HTR-8/SVneo (cell line): ENCODE measurements around the gene STOML1.
"Not testable (repeated sequence)": the region's sequence is repeated elsewhere in the genome, so short reads cannot be mapped to it uniquely, and the experiment has no call there.

Source experiments
- DNase-seq: peaks from one replicate; pipeline ENCODE4 v3.0.0; 2011; ENCODE audit warnings: low spot score, mixed read lengths; ENCODE audit not compliant: insufficient read length
- FAIRE-seq: peaks from 2 replicates; lab custom pipeline; 2011; peaks lifted over from hg19 to GRCh38; lab: Jason Lieb, UNC

STOML1 gene

GRCh38 chr15:73989001-73989798, 2.9 kb downstream of the STOML1 start:
- DNase-seq (no peak), FAIRE-seq (no peak)

GRCh38 chr15:73988445-73988969, 3.6 kb downstream of the STOML1 start:
- FAIRE-seq = no peak
- no peak for DNase-seq

DNA sequence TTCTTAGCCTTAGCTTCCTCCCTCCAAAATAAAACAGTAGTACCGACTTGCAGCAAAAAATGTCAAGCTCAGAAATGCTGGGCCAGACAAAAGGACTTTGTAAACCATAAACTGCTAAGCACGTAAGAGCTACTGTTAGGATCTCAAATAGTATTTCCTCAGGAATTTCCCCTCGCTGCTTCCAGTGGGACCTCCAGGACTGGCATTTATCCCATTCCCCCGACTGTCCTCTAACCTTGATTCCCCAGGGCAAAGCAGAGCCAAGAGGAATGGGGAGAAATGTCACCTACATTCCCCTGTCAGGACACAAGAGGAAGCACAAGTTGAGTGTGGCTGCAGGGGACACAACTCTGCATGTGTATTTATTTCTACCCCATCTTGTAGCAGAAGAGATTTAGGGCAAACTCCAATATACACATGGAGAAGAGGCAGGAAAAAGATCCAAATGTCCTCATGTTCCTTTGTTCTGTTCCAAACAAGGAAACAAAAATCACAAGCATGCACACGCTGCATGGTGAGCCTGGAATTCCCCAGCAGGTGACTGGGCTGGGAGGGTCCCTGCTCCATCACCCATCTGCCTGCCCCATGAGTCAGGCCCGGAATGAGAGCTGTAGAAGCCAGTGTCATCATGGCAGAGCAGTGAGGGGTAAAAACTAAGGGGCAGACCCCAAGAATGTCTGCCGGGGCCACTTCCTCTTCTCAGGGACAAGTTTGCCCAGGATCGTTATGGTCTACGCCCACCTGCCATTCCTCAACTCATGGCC, 4.2 kb downstream of the STOML1 start:
- DNase-seq (no peak), FAIRE-seq (no peak)

- FAIRE-seq = no peak
- no peak for DNase-seq
Measured at GRCh38 chr15:73987250-73987649, 4.8 kb downstream of the STOML1 start.

DNA sequence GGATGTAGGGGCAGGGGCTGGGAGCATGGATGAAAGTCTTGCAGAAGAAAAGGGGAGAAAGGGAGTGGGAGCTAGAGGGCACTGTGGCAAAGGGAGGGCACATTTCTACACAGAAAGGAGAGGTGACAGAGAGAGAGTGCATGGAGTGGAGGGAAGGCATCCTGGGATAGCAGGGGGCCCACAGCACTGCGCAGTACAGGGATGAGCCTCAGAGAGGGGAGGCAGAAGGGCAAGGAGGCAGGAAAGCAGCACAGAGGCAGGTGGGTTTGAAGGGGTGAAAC, 5.4 kb downstream of the STOML1 start:
- FAIRE-seq = no peak

GRCh38 chr15:73986055-73986775, 5.9 kb downstream of the STOML1 start:
- no peak for FAIRE-seq

More for the DNA sequence above, 5.4 kb downstream of the STOML1 start:
- no peak for DNase-seq

GRCh38 chr15:73985101-73985873, 6.8 kb downstream of the STOML1 start:
- FAIRE-seq (no peak), DNase-seq (no peak)

More at GRCh38 chr15:73986055-73986775, 5.9 kb downstream of the STOML1 start:
- no peak for DNase-seq

- DNase-seq = no peak
- no peak for FAIRE-seq
Measured at GRCh38 chr15:73984208-73984979, 7.7 kb downstream of the STOML1 start.

- DNase-seq = no peak
- FAIRE-seq = no peak
Measured at GRCh38 chr15:73983773-73984172, 8.3 kb downstream of the STOML1 start.

DNA sequence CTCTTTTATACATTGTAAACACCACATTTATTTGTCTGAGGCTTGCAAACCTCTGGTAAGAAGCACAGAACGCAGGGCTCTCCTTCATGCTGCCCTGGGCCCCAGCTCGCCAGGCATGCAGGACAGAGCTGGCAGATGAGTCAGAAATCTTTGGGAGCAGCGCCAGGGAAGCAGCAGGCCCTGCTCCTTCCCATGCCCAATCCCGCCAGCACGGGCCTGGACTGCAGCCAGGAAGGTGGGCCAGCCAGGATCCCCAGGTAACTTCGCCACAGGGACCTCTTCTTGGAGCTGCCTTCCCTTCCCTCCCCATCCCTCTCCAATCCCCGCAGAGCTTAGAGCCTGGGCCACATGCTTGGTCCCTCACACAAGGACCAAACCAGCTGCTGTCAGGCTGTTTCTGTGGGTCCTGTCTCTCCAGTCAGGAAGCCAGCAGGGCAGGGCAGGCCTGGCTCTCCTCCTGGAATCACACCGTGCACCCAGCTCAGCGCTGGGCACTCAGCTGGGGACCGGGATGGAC, 8.8 kb downstream of the STOML1 start:
- DNase-seq = no peak
- FAIRE-seq = no peak

GRCh38 chr15:73982222-73982962, 9.7 kb downstream of the STOML1 start:
- DNase-seq = peak; percentile 55
- FAIRE-seq = peak; percentile 64

- FAIRE-seq (peak; percentile 9), DNase-seq (no peak)
Measured at GRCh38 chr15:73981761-73982221, 10.3 kb downstream of the STOML1 start.

DNA sequence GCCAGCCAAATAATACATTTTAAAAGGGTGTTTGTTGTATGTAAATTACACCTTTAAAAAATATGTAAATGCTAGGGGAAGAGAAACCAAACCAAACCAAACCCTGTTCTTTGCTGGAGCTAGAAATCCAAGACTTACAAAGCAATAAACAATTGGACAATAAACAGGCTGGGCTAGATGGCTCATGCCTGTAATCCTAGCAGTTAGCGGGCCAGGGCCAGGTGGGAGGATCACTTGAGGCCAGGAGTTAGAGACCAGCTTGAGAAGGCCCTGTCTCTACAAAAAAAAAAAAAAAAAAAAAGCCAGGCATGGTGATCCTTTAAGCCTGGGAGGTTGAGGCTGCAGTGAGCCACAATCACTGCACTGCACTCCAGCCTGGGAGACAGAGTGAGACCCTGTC, 12.5 kb downstream of the STOML1 start:
- no peak for DNase-seq

GRCh38 chr15:73978896-73979295, 13.2 kb downstream of the STOML1 start:
- DNase-seq (no peak), FAIRE-seq (no peak)

More for the DNA sequence above, 12.5 kb downstream of the STOML1 start:
- FAIRE-seq = no peak

DNA sequence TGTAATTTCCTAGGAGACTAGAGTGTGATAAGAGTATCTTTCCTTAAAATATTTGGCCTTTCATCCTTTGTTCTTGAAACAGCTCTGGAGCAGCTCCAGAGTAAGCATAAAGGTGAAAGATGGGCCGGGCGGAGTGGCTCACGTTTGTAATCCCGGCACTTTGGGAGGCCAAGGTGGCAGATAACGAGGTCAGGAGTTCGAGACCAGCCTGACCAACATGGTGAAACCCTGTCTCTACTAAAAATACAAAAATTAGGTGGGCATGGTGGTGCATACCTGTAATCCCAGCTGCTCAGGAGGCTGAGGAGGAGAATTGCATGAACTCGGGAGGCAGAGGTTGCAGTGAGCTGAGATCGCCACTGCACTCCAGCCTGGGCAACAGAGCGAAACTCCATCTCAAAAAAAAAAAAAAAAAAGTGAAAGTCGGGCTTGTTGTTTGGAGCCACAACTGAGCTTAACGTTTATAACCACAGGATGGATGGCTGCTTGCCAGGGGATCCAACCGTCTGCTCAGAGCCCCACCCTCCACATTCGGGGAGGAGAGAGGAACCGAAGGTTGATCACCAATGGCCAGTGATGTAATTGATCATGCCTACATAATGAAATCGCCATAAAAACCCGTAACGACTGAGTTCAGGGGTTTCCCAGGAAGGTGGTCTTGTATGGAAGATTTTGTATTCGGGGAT, 16.5 kb downstream of the STOML1 start:
- not testable (repeated sequence) for FAIRE-seq, DNase-seq

DNA sequence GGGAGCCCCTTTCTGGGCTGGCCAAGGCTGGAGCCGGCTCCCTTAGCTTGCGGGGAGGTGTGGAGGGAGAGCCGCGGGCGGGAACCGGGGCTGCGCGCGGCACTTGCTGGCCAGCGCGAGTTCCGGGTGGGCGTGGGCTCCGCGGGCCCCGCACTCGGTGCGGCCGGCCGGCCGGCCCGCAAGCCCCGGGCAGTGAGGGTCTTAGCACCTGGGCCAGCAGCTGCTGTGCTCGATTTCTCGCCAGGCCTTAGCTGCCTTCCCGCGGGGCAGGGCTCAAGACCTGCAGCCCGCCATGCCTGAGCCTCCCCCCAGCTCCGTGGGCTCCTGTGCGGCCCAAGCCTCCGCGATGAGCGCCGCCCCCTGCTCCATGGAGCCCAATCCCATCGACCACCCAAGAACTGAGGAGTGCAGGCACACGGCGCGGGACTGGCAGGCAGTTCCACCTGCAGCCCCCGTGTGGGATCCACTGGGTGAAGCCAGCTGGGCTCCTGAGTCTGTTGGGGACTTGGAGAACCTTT, 18.4 kb downstream of the STOML1 start:
- not testable (repeated sequence) for DNase-seq, FAIRE-seq

DNA sequence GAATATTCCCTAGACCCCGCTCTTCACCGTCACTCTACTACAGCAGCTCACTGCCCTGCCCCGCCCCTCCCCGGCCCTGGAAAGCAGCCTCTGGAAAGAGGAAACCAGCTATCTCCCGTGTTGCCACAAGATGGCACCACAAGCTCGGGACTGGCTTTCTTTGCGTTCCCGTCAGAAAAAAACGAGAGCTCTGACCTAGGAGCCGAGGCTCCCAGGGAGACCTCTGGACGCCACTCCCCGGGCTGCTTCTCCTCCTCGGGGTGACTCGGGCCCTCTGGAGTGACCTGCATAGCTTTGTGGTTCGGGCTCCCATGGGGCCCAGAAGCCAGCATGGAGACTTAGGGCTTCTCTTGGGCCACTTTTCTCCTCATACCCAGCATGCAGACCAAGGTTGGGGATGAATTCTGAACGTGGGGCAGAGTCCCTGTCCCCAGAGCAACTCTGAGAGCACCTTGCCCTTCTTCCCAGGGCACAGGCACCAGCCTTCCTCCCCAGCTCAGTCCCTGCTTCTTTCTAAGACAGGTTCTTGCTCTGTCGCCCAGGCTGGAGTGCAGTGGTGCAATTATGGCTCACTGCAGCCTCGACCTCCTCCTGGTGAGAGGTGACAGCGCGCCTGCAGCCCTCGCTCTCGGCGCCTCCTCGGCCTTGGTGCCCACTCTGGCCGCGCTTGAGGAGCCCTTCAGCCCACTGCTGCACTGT, 19.0 kb downstream of the STOML1 start:
- FAIRE-seq (no peak), DNase-seq (peak; percentile 80)
